Activated CD4-positive, alpha-beta memory T cell treated with anti-CD3 and anti-CD28 coated beads for 36 hours (primary cell): ENCODE results near the gene CARD19. TPM values are rescaled to one million over a fixed set of nuclear protein-coding genes. Genes with fewer than 3 reads are reported as not detected.

Experiments used
- CTCF ChIA-PET: fragments of 350-600 bp; sonication (Branson Sonifier 250); formaldehyde crosslinking; loops from one replicate; lab custom pipeline; 2021; ENCODE audit warnings: antibody characterized with exemption, inconsistent platforms; lab: Charles Lee
- POLR2A ChIA-PET: fragments of 350-600 bp; sonication (Branson Sonifier 250); formaldehyde crosslinking; loops from one replicate; lab custom pipeline; 2021; ENCODE audit warnings: antibody characterized with exemption; lab: Charles Lee
- DNase-seq: peaks from one replicate; pipeline ENCODE4 v3.0.0-alpha.2; 2020
- H3K27ac Mint-ChIP-seq: one replicate; pipeline ENCODE4 v1.8.0; 2021; ENCODE audit warnings: mixed read lengths
- H3K27me3 Mint-ChIP-seq: one replicate; pipeline ENCODE4 v1.8.0; 2021; ENCODE audit warnings: mixed read lengths
- H3K36me3 Mint-ChIP-seq: one replicate; pipeline ENCODE4 v1.8.0; 2021; ENCODE audit warnings: mixed read lengths
- H3K4me1 Mint-ChIP-seq: one replicate; pipeline ENCODE4 v1.8.0; 2021; ENCODE audit warnings: low read depth, mixed read lengths
- H3K4me3 Mint-ChIP-seq: one replicate; pipeline ENCODE4 v1.8.0; 2021; ENCODE audit warnings: mild to moderate bottlenecking, mixed read lengths
- H3K9me3 Mint-ChIP-seq: one replicate; pipeline ENCODE4 v1.8.0; 2021; ENCODE audit warnings: mixed read lengths
- intact Hi-C: fragments of 100-400 bp; cut with micrococcal nuclease; formaldehyde crosslinking; loops from one replicate; pipeline ENCODE4 v1.15.1; 2023
- total RNA-seq, 2 experiments: library from RNA; stranded (reverse); gene quantifications; one replicate each; pipeline ENCODE4 v1.2.3, GENCODE V29; 2021

The CARD19 gene
- total RNA-seq, 2 experiments from 2014 or later: 77.9 to 80.0 TPM

GRCh38 chr9:93058355-93059010, 37.5 kb upstream of the CARD19 start, which contains the start of gene SUSD3:
TSS of gene SUSD3 (plus strand) at chr9:93058701. CDS start at chr9:93058743, 42 bp downstream.
- peak within 1 kb of the TSS; percentile 90 for H3K4me3 Mint-ChIP-seq
- H3K4me1 Mint-ChIP-seq: peaks cover 44% of the 10 kb centered on the region
- no peaks in the 10 kb centered on the region for H3K27me3 Mint-ChIP-seq
- H3K27ac Mint-ChIP-seq: peak within 1 kb of the TSS; percentile 99
- intact Hi-C loops: no loop called here
- H3K36me3 Mint-ChIP-seq: peaks cover 9% of the 10 kb centered on the region
- ChIA-PET CTCF (interaction anchor here (1.5 kb wide), 1 partner anchor 50 kb away, joined by 9 read pairs; no protein-coding TSS in a partner anchor), POLR2A (interaction anchor here (0.6 to 1.5 kb wide), 6 partner anchors 24 to 98 kb away, joined by 3 to 9 read pairs (median 4); no protein-coding TSS in a partner anchor)
- peak; percentile 82 for DNase-seq
- H3K9me3 Mint-ChIP-seq: no peaks in the 10 kb centered on the region

- Mint-ChIP-seq H3K36me3 (peaks cover 11% of the 10 kb centered on the region), H3K4me1 (peaks cover 51% of the 10 kb centered on the region), H3K9me3 (no peaks in the 10 kb centered on the region), H3K4me3 (peak overlapping the region; percentile 90), H3K27ac (peak overlapping the region; percentile 99), H3K27me3 (no peaks in the 10 kb centered on the region)
- CTCF ChIA-PET: interaction anchor here (0.7 to 2.8 kb wide), 7 partner anchors 9 to 294 kb away, joined by 3 to 17 read pairs (median 6); no protein-coding TSS in a partner anchor
- POLR2A ChIA-PET: interaction anchor here (0.6 to 1.6 kb wide), 11 partner anchors 14 to 98 kb away, joined by 3 to 9 read pairs (median 4); partner anchors contain the start of gene NINJ1
- intact Hi-C loops: no loop called here
- DNase-seq: peak; percentile 48
Measured at GRCh38 chr9:93059011-93059714, 36.9 kb upstream of the CARD19 start.

GRCh38 chr9:93059715-93060578, 36.1 kb upstream of the CARD19 start:
- ChIA-PET POLR2A (interaction anchor here (0.6 to 1.6 kb wide), 11 partner anchors 15 to 96 kb away, joined by 3 to 9 read pairs (median 4); partner anchors contain the start of gene NINJ1), CTCF (interaction anchor here (0.7 to 2.8 kb wide), 8 partner anchors 8 to 295 kb away, joined by 3 to 17 read pairs (median 6); partner anchors contain the start of gene NINJ1)
- peaks cover 18% of the 10 kb centered on the region for H3K36me3 Mint-ChIP-seq
- H3K9me3 Mint-ChIP-seq: no peaks in the 10 kb centered on the region
- H3K4me1 Mint-ChIP-seq: peaks cover 58% of the 10 kb centered on the region
- intact Hi-C loops: loop anchor here (2.0 kb wide), 2 partner anchors 75 to 95 kb away; partner anchors contain the start of gene NINJ1
- H3K4me3 Mint-ChIP-seq: peak overlapping the region; percentile 90
- peak overlapping the region; percentile 99 for H3K27ac Mint-ChIP-seq
- no peaks in the 10 kb centered on the region for H3K27me3 Mint-ChIP-seq
- DNase-seq: no peak

GRCh38 chr9:93060746-93061259, 35.2 kb upstream of the CARD19 start:
- peak overlapping the region; percentile 99 for H3K27ac Mint-ChIP-seq
- DNase-seq: peak; percentile 44

GRCh38 chr9:93061260-93061751, 34.7 kb upstream of the CARD19 start:
- peak overlapping the region; percentile 99 for H3K27ac Mint-ChIP-seq
- H3K36me3 Mint-ChIP-seq: peaks cover 24% of the 10 kb centered on the region
- DNase-seq: no peak
- H3K9me3 Mint-ChIP-seq: no peaks in the 10 kb centered on the region
- H3K4me3 Mint-ChIP-seq: peak overlapping the region; percentile 90
- CTCF ChIA-PET: interaction anchor here (2.0 to 2.8 kb wide), 2 partner anchors 57 to 104 kb away, joined by 6 to 17 read pairs; no protein-coding TSS in a partner anchor
- intact Hi-C loops: loop anchor here (2.0 kb wide), 2 partner anchors 73 to 97 kb away; partner anchors contain the start of gene NINJ1
- no peaks in the 10 kb centered on the region for H3K27me3 Mint-ChIP-seq
- POLR2A ChIA-PET: interaction anchor here (0.6 to 1.5 kb wide), 3 partner anchors 22 to 119 kb away, joined by 3 to 4 read pairs (median 3); no protein-coding TSS in a partner anchor
- H3K4me1 Mint-ChIP-seq: peaks cover 69% of the 10 kb centered on the region

More at GRCh38 chr9:93060746-93061259, 35.2 kb upstream of the CARD19 start:
- H3K4me1 Mint-ChIP-seq: peaks cover 64% of the 10 kb centered on the region
- POLR2A ChIA-PET: interaction anchor here (0.6 to 1.5 kb wide), 3 partner anchors 23 to 120 kb away, joined by 3 to 4 read pairs (median 3); no protein-coding TSS in a partner anchor
- peak overlapping the region; percentile 90 for H3K4me3 Mint-ChIP-seq
- CTCF ChIA-PET: interaction anchor here (1.0 to 2.8 kb wide), 4 partner anchors 57 to 104 kb away, joined by 6 to 17 read pairs (median 6); partner anchors contain the start of gene NINJ1
- peaks cover 22% of the 10 kb centered on the region for H3K36me3 Mint-ChIP-seq
- no peaks in the 10 kb centered on the region for H3K9me3 Mint-ChIP-seq
- intact Hi-C loops: loop anchor here (2.0 kb wide), 2 partner anchors 74 to 96 kb away; partner anchors contain the start of gene NINJ1
- no peaks in the 10 kb centered on the region for H3K27me3 Mint-ChIP-seq

- CTCF ChIA-PET: interaction anchor here (2.8 kb wide), 1 partner anchor 58 kb away, joined by 17 read pairs; no protein-coding TSS in a partner anchor
- peaks cover 75% of the 10 kb centered on the region for H3K4me1 Mint-ChIP-seq
- H3K27ac Mint-ChIP-seq: peak overlapping the region; percentile 99
- no peaks in the 10 kb centered on the region for H3K9me3 Mint-ChIP-seq
- H3K4me3 Mint-ChIP-seq: peak overlapping the region; percentile 90
- POLR2A ChIA-PET: no interaction called here
- intact Hi-C loops: loop anchor here (2.0 kb wide), 2 partner anchors 73 to 97 kb away; partner anchors contain the start of gene NINJ1
- peak; percentile 56 for DNase-seq
- no peaks in the 10 kb centered on the region for H3K27me3 Mint-ChIP-seq
- peaks cover 29% of the 10 kb centered on the region for H3K36me3 Mint-ChIP-seq
Measured at GRCh38 chr9:93061791-93062763, 33.9 kb upstream of the CARD19 start.

- Mint-ChIP-seq H3K9me3 (no peaks in the 10 kb centered on the region), H3K27me3 (no peaks in the 10 kb centered on the region), H3K4me3 (peak overlapping the region; percentile 87), H3K4me1 (peaks cover 89% of the 10 kb centered on the region), H3K27ac (peak overlapping the region; percentile 99), H3K36me3 (peaks cover 45% of the 10 kb centered on the region)
- peak; percentile 95 for DNase-seq
- intact Hi-C loops: loop anchor here (1.0 to 2.0 kb wide), 9 partner anchors 19 to 108 kb away; no protein-coding TSS in a partner anchor
- CTCF ChIA-PET: interaction anchor here (0.7 to 1.8 kb wide), 15 partner anchors 11 to 502 kb away, joined by 3 to 11 read pairs (median 4); partner anchors contain the start of gene CARD19
- POLR2A ChIA-PET: interaction anchor here (0.6 to 2.6 kb wide), 16 partner anchors 13 to 389 kb away, joined by 3 to 12 read pairs (median 5); partner anchors contain the start of genes CARD19 and FAM120AOS
Measured at GRCh38 chr9:93064392-93065134, 31.5 kb upstream of the CARD19 start.

GRCh38 chr9:93065135-93065720, 30.8 kb upstream of the CARD19 start:
- POLR2A ChIA-PET: interaction anchor here (0.7 to 2.6 kb wide), 13 partner anchors 14 to 388 kb away, joined by 3 to 12 read pairs (median 6); partner anchors contain the start of genes CARD19 and FAM120AOS
- DNase-seq: no peak
- Mint-ChIP-seq H3K36me3 (peaks cover 43% of the 10 kb centered on the region), H3K9me3 (no peaks in the 10 kb centered on the region), H3K27ac (peak overlapping the region; percentile 99), H3K4me3 (peak overlapping the region; percentile 87), H3K27me3 (no peaks in the 10 kb centered on the region), H3K4me1 (peaks cover 87% of the 10 kb centered on the region)
- intact Hi-C loops: loop anchor here (2.0 kb wide), 3 partner anchors 36 to 108 kb away; no protein-coding TSS in a partner anchor
- CTCF ChIA-PET: interaction anchor here (0.7 to 1.8 kb wide), 13 partner anchors 14 to 501 kb away, joined by 3 to 11 read pairs (median 4); partner anchors contain the start of gene CARD19
